Panc1 (cell line): ENCODE data around the gene DOCK8. TPM values are rescaled to one million over a fixed set of nuclear protein-coding genes. Genes with fewer than 3 reads are reported as not detected.

Source experiments
- ATAC-seq: fragments of 200-7000 bp; cut with Tn5 transposase; 2 replicates; pipeline ENCODE4 v1.9.1; 2020; ENCODE audit warnings: mild to moderate bottlenecking, moderate library complexity
- BruUV-seq: library from RNA; stranded (reverse); fragments of 400-500 nt; replicated peaks from 2 replicates; lab custom pipeline; 2021; lab: Mats Ljungman, UMichigan
- CTCF ChIA-PET: fragments of 300-600 bp; sonication (Branson Sonifier 250); formaldehyde crosslinking; loops from one replicate; lab custom pipeline; 2022; ENCODE audit warnings: antibody characterized with exemption; lab: Charles Lee
- POLR2A ChIA-PET: fragments of 300-600 bp; sonication (Branson Sonifier 250); formaldehyde crosslinking; loops from one replicate; lab custom pipeline; 2022; ENCODE audit warnings: antibody characterized with exemption; lab: Charles Lee
- DNase-seq: peaks from one replicate; pipeline ENCODE4 v3.0.0-alpha.2; 2010; ENCODE audit warnings: low read depth, low spot score
- H3K27ac ChIP-seq: 2 replicates; pipeline ENCODE4 v1.5.1; 2011; ENCODE audit warnings: mild to moderate bottlenecking, low read length, inconsistent platforms
- H3K27me3 ChIP-seq: fragments of 200-500 bp; sonication (Bioruptor generic); 2 replicates; pipeline ENCODE4 v1.6.0; 2014; ENCODE audit warnings: low read length, inconsistent platforms; ENCODE audit not compliant: control insufficient read depth, insufficient read depth
- H3K36me3 ChIP-seq: fragments of 200-500 bp; sonication (Bioruptor generic); 2 replicates; pipeline ENCODE4 v1.5.1; 2014; ENCODE audit warnings: inconsistent platforms, mild to moderate bottlenecking, low read length, moderate library complexity; ENCODE audit not compliant: control insufficient read depth, insufficient read depth
- H3K4me1 ChIP-seq: 2 replicates; pipeline ENCODE4 v1.5.1; 2011; ENCODE audit warnings: inconsistent platforms, mild to moderate bottlenecking, low read length, moderate library complexity; ENCODE audit not compliant: control insufficient read depth, insufficient read depth
- H3K4me3 ChIP-seq, 2 experiments: 2 replicates each; pipeline ENCODE4 v1.5.1; 2011 to 2012; ENCODE audit warnings: low read depth in 2 of 2, low read length in 2 of 2, mild to moderate bottlenecking in 2 of 2, inconsistent platforms in 1 of 2, moderate library complexity in 1 of 2
- H3K9me3 ChIP-seq: fragments of 200-500 bp; sonication (Bioruptor generic); 2 replicates; pipeline ENCODE4 v1.5.1; 2014; ENCODE audit warnings: low read depth, mild to moderate bottlenecking, inconsistent platforms, low read length, moderate library complexity; ENCODE audit not compliant: control insufficient read depth, insufficient read depth
- POLR2AphosphoS5 ChIP-seq: IDR thresholded peaks from 2 replicates; pipeline ENCODE4 v1.6.1; 2012; ENCODE audit warnings: mild to moderate bottlenecking, low read depth, low read length, moderate library complexity
- REST ChIP-seq, 2 experiments: IDR thresholded peaks; 2 replicates each; pipeline ENCODE4 v1.6.1; 2011 to 2012; ENCODE audit warnings: low read depth in 2 of 2, control low read depth in 1 of 2, low read length in 1 of 2, mild to moderate bottlenecking in 1 of 2, moderate library complexity in 1 of 2; ENCODE audit not compliant: insufficient read depth in 1 of 2
- SIN3A ChIP-seq: IDR thresholded peaks from 2 replicates; pipeline ENCODE4 v1.6.1; 2012; ENCODE audit warnings: low read depth, mild to moderate bottlenecking, low read length, moderate library complexity, borderline replicate concordance; ENCODE audit not compliant: insufficient read depth
- TCF7L2 ChIP-seq: IDR thresholded peaks from 2 replicates; pipeline ENCODE4 v1.6.1; 2011; ENCODE audit warnings: mild to moderate bottlenecking, low read depth, low read length, inconsistent platforms
- in situ Hi-C: cut with HindIII; loops from 2 replicates; pipeline ENCODE4 v1.10.0; 2016; ENCODE audit warnings: low sequenced_read_pairs, low pct_unique_long_range_greater_than_20kb
- intact Hi-C: fragments of 100-400 bp; cut with micrococcal nuclease; formaldehyde crosslinking; loops from one replicate; pipeline ENCODE4 v1.10.0; 2022; ENCODE audit not compliant: unreplicated experiment
- total RNA-seq: library from RNA; stranded (reverse); gene quantifications from one replicate; pipeline ENCODE4 v1.2.1, GENCODE V29; 2021; ENCODE audit not compliant: unreplicated experiment
- TF ChIP-seq, protein P1 (sequence below): fragments of 450-650 bp; IDR thresholded peaks from 2 replicates; pipeline ENCODE4 v1.5.1; 2017; ENCODE audit warnings: mild to moderate bottlenecking

The DOCK8 gene
- total RNA-seq, 1 experiment from 2014 or later, result 1.4 TPM

GRCh38 chr9:385818-386398, 171.2 kb downstream of the DOCK8 start:
- no peaks in the 10 kb centered on the region for H3K27me3 ChIP-seq
- no peaks in the 10 kb centered on the region for H3K4me1 ChIP-seq
- ATAC-seq, result peak; percentile 85
- ChIA-PET CTCF (no interaction called here), POLR2A (no interaction called here)
- in situ Hi-C loops, result no loop called here
- no peak for TF ChIP-seq REST (IDR thresholded peaks at IDR 0.05; ENCODE audit: insufficient read depth in 1 of 2, low read depth in 2 of 2, low read length in 1 of 2)
- TF ChIP-seq TCF7L2, result no peak
- TF ChIP-seq, protein P1, sequence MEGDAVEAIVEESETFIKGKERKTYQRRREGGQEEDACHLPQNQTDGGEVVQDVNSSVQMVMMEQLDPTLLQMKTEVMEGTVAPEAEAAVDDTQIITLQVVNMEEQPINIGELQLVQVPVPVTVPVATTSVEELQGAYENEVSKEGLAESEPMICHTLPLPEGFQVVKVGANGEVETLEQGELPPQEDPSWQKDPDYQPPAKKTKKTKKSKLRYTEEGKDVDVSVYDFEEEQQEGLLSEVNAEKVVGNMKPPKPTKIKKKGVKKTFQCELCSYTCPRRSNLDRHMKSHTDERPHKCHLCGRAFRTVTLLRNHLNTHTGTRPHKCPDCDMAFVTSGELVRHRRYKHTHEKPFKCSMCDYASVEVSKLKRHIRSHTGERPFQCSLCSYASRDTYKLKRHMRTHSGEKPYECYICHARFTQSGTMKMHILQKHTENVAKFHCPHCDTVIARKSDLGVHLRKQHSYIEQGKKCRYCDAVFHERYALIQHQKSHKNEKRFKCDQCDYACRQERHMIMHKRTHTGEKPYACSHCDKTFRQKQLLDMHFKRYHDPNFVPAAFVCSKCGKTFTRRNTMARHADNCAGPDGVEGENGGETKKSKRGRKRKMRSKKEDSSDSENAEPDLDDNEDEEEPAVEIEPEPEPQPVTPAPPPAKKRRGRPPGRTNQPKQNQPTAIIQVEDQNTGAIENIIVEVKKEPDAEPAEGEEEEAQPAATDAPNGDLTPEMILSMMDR, result peak; percentile 70
- TF ChIP-seq POLR2AphosphoS5, result no peak
- TF ChIP-seq SIN3A, result no peak
- no peaks in the 10 kb centered on the region for H3K36me3 ChIP-seq
- intact Hi-C loops, result loop anchor here (10.0 kb wide), 1 partner anchor 379 kb away; no protein-coding TSS in a partner anchor
- no peaks in the 10 kb centered on the region for H3K9me3 ChIP-seq
- no TSS peak for BruUV-seq
- H3K4me3 ChIP-seq, result no peak overlapping the region
- H3K27ac ChIP-seq, result no peak overlapping the region
- peak; percentile 15 for DNase-seq

- Histone ChIP-seq H3K9me3 (no peaks in the 10 kb centered on the region), H3K36me3 (no peaks in the 10 kb centered on the region), H3K27ac (no peak overlapping the region), H3K4me1 (no peaks in the 10 kb centered on the region), H3K4me3 (no peak overlapping the region), H3K27me3 (no peaks in the 10 kb centered on the region)
- DNase-seq, result no peak
- intact Hi-C loops, result loop anchor here (10.0 kb wide), 1 partner anchor 376 kb away; no protein-coding TSS in a partner anchor
- POLR2A ChIA-PET, result no interaction called here
- TF ChIP-seq POLR2AphosphoS5 (no peak), TCF7L2 (no peak), SIN3A (no peak), REST (IDR thresholded peaks at IDR 0.05; ENCODE audit: insufficient read depth in 1 of 2, low read depth in 2 of 2, low read length in 1 of 2) (no peak)
- TF ChIP-seq, protein P1, result no peak
- no peak for ATAC-seq
- no TSS peak for BruUV-seq
- CTCF ChIA-PET, result no interaction called here
- in situ Hi-C loops, result no loop called here
Measured at GRCh38 chr9:389159-389558, 174.5 kb downstream of the DOCK8 start.
